NCI-H1092 (cell line): ENCODE measurements around the gene INHBA.
A peak's percentile ranks its signal among the peaks of the same experiment; 100 is the strongest.

ENCODE experiments used
- DNase-seq: peaks from one replicate; lab custom pipeline; 2025; lab: John Stamatoyannopoulos, UW

Gene INHBA

GRCh38 chr7:41711283-41712064, 8.6 kb upstream of the INHBA start:
- no peak for DNase-seq

GRCh38 chr7:41710838-41711237, 7.9 kb upstream of the INHBA start:
- no peak for DNase-seq

GRCh38 chr7:41709621-41710020, 6.7 kb upstream of the INHBA start:
- no peak for DNase-seq

GRCh38 chr7:41708581-41709358, 5.9 kb upstream of the INHBA start:
- DNase-seq, result no peak

- DNase-seq, result no peak
Measured at GRCh38 chr7:41706228-41706930, 3.5 kb upstream of the INHBA start.

- DNase-seq, result no peak
Measured at GRCh38 chr7:41705109-41705901, 2.4 kb upstream of the INHBA start.

- DNase-seq, result no peak
Measured at GRCh38 chr7:41701068-41701941, 1.6 kb downstream of the INHBA start.

- no peak for DNase-seq
Measured at GRCh38 chr7:41700044-41700471, 2.8 kb downstream of the INHBA start.

GRCh38 chr7:41699516-41699915, 3.4 kb downstream of the INHBA start:
- no peak for DNase-seq

GRCh38 chr7:41698726-41699125, 4.2 kb downstream of the INHBA start:
- no peak for DNase-seq

- no peak for DNase-seq
Measured at GRCh38 chr7:41698114-41698513, 4.8 kb downstream of the INHBA start.

- DNase-seq, result peak; percentile 8
Measured at GRCh38 chr7:41696323-41696916, 6.5 kb downstream of the INHBA start.

- DNase-seq, result no peak
Measured at GRCh38 chr7:41695661-41696322, 7.1 kb downstream of the INHBA start.

- no peak for DNase-seq
Measured at GRCh38 chr7:41694495-41694894, 8.4 kb downstream of the INHBA start.

- DNase-seq, result no peak
Measured at GRCh38 chr7:41693150-41693997, 9.5 kb downstream of the INHBA start.

GRCh38 chr7:41692251-41692650, 10.6 kb downstream of the INHBA start:
- DNase-seq, result no peak

GRCh38 chr7:41691286-41692190, 11.4 kb downstream of the INHBA start:
- no peak for DNase-seq

- no peak for DNase-seq
Measured at GRCh38 chr7:41689815-41690214, 13.1 kb downstream of the INHBA start.
